ENCODE data around the gene SMKR1. TPM values are rescaled to one million over a fixed set of nuclear protein-coding genes. Genes with fewer than 3 reads are reported as not detected.
A peak's percentile ranks its signal among the peaks of the same experiment; 100 is the strongest.

The SMKR1 gene
- total RNA-seq, 1 donor from 2014 or later, result 0.56 TPM

GRCh38 chr7:129557686-129558481 is 55.6 kb downstream of the SMKR1 start:
- H3K27me3 ChIP-seq, result no peaks in the 10 kb centered on the region
- H3K27me3 Mint-ChIP-seq (ENCODE audit: insufficient read depth, low read depth), result peaks cover 3% of the 10 kb centered on the region
- no peak overlapping the region for H3K4me2 ChIP-seq
- no peaks in the 10 kb centered on the region for H3K36me3 Mint-ChIP-seq
- no peak overlapping the region for H3K4me3 Mint-ChIP-seq
- H2AFZ ChIP-seq (replicated peaks), result no peak overlapping the region
- no peak for TF ChIP-seq CTCF (IDR thresholded peaks at IDR 0.05)
- no peak for TF ChIP-seq EZH2 (IDR thresholded peaks at IDR 0.05)
- no peak for TF ChIP-seq EZH2phosphoT487 (IDR thresholded peaks at IDR 0.05)
- no peak overlapping the region for H3K9ac ChIP-seq
- no peak for DNase-seq (ENCODE audit: low spot score)
- peak overlapping the region; percentile 60 for H3K27ac Mint-ChIP-seq
- H3K4me1 ChIP-seq, result peaks cover 13% of the 10 kb centered on the region
- H3K27ac ChIP-seq, result no peak overlapping the region
- no peaks in the 10 kb centered on the region for H4K20me1 ChIP-seq (ENCODE audit: low read depth)
- H3K9me3 ChIP-seq (ENCODE audit: low read depth), result no peaks in the 10 kb centered on the region
- H3K79me2 ChIP-seq (ENCODE audit: low read depth), result no peaks in the 10 kb centered on the region
- H3F3A ChIP-seq (ENCODE audit: low read depth), result no peaks in the 10 kb centered on the region
- peaks cover 18% of the 10 kb centered on the region for H3K4me1 Mint-ChIP-seq
- no peaks in the 10 kb centered on the region for H3K36me3 ChIP-seq
- no peaks in the 10 kb centered on the region for H3K9me3 Mint-ChIP-seq
- no peak overlapping the region for H3K4me3 ChIP-seq

GRCh38 chr7:129559564-129559963 is 57.2 kb downstream of the SMKR1 start:
- no peaks in the 10 kb centered on the region for H3K9me3 Mint-ChIP-seq
- Histone ChIP-seq H2AFZ (replicated peaks) (no peak overlapping the region), H3K27me3 (no peaks in the 10 kb centered on the region), H3K4me2 (no peak overlapping the region), H3K9ac (no peak overlapping the region), H3K9me3 (ENCODE audit: low read depth) (no peaks in the 10 kb centered on the region), H3K79me2 (ENCODE audit: low read depth) (no peaks in the 10 kb centered on the region), H3K4me1 (peaks cover 13% of the 10 kb centered on the region), H3F3A (ENCODE audit: low read depth) (no peaks in the 10 kb centered on the region), H4K20me1 (ENCODE audit: low read depth) (no peaks in the 10 kb centered on the region), H3K36me3 (no peaks in the 10 kb centered on the region), H3K4me3 (no peak overlapping the region), H3K27ac (no peak overlapping the region)
- H3K27me3 Mint-ChIP-seq (ENCODE audit: insufficient read depth, low read depth), result no peaks in the 10 kb centered on the region
- peaks cover 13% of the 10 kb centered on the region for H3K4me1 Mint-ChIP-seq
- no peak overlapping the region for H3K4me3 Mint-ChIP-seq
- H3K27ac Mint-ChIP-seq, result no peak overlapping the region
- DNase-seq (ENCODE audit: low spot score), result no peak
- H3K36me3 Mint-ChIP-seq, result no peaks in the 10 kb centered on the region
- no peak for TF ChIP-seq EZH2phosphoT487 (IDR thresholded peaks at IDR 0.05)
- TF ChIP-seq CTCF (IDR thresholded peaks at IDR 0.05), result no peak
- no peak for TF ChIP-seq EZH2 (IDR thresholded peaks at IDR 0.05)

GRCh38 chr7:129560831-129561230 is 58.5 kb downstream of the SMKR1 start:
- Histone ChIP-seq H3K27me3 (no peaks in the 10 kb centered on the region), H3K9ac (no peak overlapping the region), H3K4me2 (no peak overlapping the region), H3K36me3 (no peaks in the 10 kb centered on the region), H2AFZ (replicated peaks) (no peak overlapping the region), H3K9me3 (ENCODE audit: low read depth) (no peaks in the 10 kb centered on the region), H3K79me2 (ENCODE audit: low read depth) (no peaks in the 10 kb centered on the region), H3K27ac (no peak overlapping the region), H3K4me3 (no peak overlapping the region), H3F3A (ENCODE audit: low read depth) (no peaks in the 10 kb centered on the region), H3K4me1 (peaks cover 13% of the 10 kb centered on the region), H4K20me1 (ENCODE audit: low read depth) (no peaks in the 10 kb centered on the region)
- Mint-ChIP-seq H3K4me3 (no peak overlapping the region), H3K4me1 (peaks cover 13% of the 10 kb centered on the region), H3K27me3 (ENCODE audit: insufficient read depth, low read depth) (no peaks in the 10 kb centered on the region), H3K36me3 (no peaks in the 10 kb centered on the region), H3K27ac (no peak overlapping the region), H3K9me3 (no peaks in the 10 kb centered on the region)
- TF ChIP-seq CTCF (IDR thresholded peaks at IDR 0.05), result no peak
- TF ChIP-seq EZH2phosphoT487 (IDR thresholded peaks at IDR 0.05), result no peak
- TF ChIP-seq EZH2 (IDR thresholded peaks at IDR 0.05), result no peak
- no peak for DNase-seq (ENCODE audit: low spot score)
